Activated CD8-positive, alpha-beta memory T cell treated with anti-CD3 and anti-CD28 coated beads, Interleukin-2, amount 50 U/mL, for 1 hour (primary cell): ENCODE results near the gene GPC5.
"Not testable (repeated sequence)": the region's sequence is repeated elsewhere in the genome, so short reads cannot be mapped to it uniquely, and the experiment has no call there.

Source experiments
- DNase-seq: peaks from one replicate; pipeline ENCODE4 v3.0.0-alpha.2; 2020; ENCODE audit errors: extremely low read depth

Gene GPC5

GRCh38 chr13:92830821-92831220, 1432.4 kb downstream of the GPC5 start:
- no peak for DNase-seq

GRCh38 chr13:92833071-92833470, 1434.7 kb downstream of the GPC5 start:
- DNase-seq: no peak

- no peak for DNase-seq
Observed at GRCh38 chr13:92836171-92836570, 1437.8 kb downstream of the GPC5 start.

- DNase-seq: no peak
Observed at GRCh38 chr13:92838786-92839185, 1440.4 kb downstream of the GPC5 start.

- no peak for DNase-seq
Observed at GRCh38 chr13:92842145-92842544, 1443.7 kb downstream of the GPC5 start.

GRCh38 chr13:92843549-92843948, 1445.1 kb downstream of the GPC5 start:
- DNase-seq: no peak

- no peak for DNase-seq
Observed at GRCh38 chr13:92849381-92849780, 1451.0 kb downstream of the GPC5 start.

GRCh38 chr13:92864584-92865284, 1466.3 kb downstream of the GPC5 start:
- no peak for DNase-seq

GRCh38 chr13:92873029-92873428, 1474.6 kb downstream of the GPC5 start:
- DNase-seq: no peak

- no peak for DNase-seq
Observed at GRCh38 chr13:92886535-92887077, 1488.2 kb downstream of the GPC5 start.

- no peak for DNase-seq
Observed at GRCh38 chr13:92894447-92894846, 1496.0 kb downstream of the GPC5 start.

GRCh38 chr13:92896842-92897241, 1498.4 kb downstream of the GPC5 start:
- no peak for DNase-seq

GRCh38 chr13:92898946-92899345, 1500.5 kb downstream of the GPC5 start:
- DNase-seq: not testable (repeated sequence)

- DNase-seq: no peak
Observed at GRCh38 chr13:92900446-92900845, 1502.0 kb downstream of the GPC5 start.

- DNase-seq: no peak
Observed at GRCh38 chr13:92901739-92902138, 1503.3 kb downstream of the GPC5 start.

- DNase-seq: no peak
Observed at GRCh38 chr13:92912629-92913028, 1514.2 kb downstream of the GPC5 start.

GRCh38 chr13:92913840-92914239, 1515.4 kb downstream of the GPC5 start:
- DNase-seq: no peak
